DMS53 treated with DMSO at 0.1 percent for 48 hours (cell line): ENCODE data around the gene ACTR10.

Experiments
- DNase-seq: peaks from one replicate; lab custom pipeline; 2025; ENCODE audit not compliant: unreplicated experiment; lab: John Stamatoyannopoulos, UW

Gene ACTR10

GRCh38 chr14:58278177-58278576, 78.2 kb downstream of the ACTR10 start:
- DNase-seq = no peak

DNA sequence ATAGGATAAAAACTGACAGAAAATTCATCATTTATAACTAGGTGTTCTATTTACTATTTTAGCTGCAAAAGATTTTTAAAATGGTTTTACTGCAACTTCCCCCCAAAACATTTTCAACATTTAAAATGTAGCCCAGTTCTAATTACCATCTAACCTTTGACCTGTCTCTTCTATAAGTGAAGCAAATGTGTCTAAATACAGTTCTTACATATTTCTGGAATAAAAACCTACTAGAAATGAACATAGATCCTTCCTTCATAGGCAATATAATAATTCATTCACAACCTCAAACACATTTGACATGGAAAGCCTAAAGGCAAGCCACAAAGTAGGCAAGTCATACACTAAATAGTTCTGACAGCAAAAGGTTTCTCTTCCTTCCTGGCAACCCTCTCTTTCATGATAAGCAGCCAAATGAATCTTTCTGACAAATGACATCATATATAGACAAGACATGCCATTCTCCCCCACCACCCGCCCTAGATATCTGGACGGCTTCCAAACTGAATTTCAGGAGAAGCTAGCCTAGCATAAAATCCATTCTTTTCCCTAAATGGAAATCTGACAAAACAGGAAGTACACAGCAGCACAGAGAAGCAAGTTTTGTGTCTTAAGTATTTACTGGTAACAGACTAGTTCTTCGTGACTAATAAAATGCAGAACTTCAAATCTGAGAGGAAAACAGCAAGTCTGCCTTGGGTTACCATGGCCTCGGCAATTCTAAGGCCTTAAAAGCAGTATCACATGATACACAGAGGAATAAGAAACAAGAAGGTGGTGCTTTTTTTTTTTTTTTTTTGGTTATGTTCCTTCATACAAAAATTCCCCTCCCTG, 81.2 kb downstream of the ACTR10 start:
- DNase-seq = no peak

DNA sequence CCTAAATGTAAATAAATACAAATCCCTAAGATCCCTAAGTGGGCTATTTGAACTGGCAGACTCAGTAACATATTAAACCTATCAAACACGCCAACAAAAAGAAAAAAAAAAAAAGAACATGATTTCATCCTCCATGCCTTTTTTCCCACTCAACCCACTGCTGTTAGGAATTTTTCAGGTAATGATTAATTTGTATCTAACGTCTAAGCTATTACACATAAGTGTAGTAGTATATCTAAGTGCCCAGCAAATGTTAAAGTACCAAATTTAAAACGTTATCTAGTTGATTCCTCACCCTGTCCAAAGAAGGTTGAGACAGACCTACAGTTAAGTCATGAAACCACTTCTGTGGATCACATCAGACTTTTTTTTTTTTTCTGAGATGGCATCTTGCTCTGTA, 82.0 kb downstream of the ACTR10 start:
- DNase-seq = no peak

GRCh38 chr14:58282925-58283593, 83.1 kb downstream of the ACTR10 start:
- no peak for DNase-seq

DNA sequence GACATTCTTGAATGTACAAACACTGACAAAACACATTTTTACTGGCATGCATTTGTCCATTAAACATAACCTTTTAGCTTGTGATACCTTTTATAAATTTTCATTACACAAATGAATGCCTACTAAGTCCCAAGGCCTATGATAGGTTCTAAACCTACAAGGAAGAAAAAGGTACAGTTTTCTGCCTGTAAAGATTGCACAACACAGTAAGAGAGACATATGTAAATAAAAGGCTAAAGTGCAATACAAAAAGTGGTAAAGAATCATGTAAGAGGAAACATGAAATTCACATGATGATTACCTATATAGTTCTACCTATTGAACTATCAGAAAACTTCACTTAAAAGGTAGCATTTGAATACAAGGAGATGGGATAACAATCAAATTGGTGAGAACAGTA, 83.8 kb downstream of the ACTR10 start:
- DNase-seq = no peak

DNA sequence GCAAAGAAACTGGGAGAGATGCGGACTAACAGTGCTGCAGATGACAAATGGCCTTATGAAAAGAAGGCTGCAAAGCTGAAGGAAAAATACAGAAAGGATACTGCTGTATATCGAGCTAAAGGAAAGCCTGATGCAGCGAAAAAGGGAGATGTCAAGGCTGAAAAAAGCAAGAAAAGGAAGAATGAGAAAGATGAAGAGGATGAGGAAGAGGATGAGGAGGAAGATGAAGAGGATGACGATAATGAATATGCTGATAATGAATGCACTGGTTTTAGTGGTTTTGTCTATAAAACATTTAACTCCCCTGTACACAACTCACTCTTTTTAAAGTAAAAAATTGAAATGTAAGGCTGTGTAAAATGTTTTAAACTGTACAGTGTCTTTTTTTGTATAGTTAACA, 85.2 kb downstream of the ACTR10 start:
- no peak for DNase-seq
